ENCODE measurements around the gene FRRS1.

DNA sequence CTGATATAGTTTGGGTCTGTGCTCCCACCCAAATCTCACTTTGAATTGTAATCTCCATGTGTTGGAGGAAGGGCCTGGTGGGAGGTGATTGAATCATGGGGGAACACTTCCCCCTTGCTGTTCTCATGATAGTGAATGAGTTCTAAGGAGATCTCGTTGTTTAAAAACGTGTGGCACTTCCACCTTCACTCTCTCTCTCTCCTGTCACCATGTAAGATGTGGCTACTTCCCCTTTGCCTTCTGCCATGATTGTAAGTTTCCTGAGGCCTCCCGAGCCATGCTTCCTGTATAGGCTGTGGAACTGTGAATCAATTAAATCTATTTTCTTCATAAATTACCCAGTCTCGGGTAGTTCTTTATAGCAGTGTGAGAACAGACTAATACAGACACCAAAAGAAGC lies 40.4 kb downstream of the FRRS1 start:
- TF ChIP-seq, protein P1, sequence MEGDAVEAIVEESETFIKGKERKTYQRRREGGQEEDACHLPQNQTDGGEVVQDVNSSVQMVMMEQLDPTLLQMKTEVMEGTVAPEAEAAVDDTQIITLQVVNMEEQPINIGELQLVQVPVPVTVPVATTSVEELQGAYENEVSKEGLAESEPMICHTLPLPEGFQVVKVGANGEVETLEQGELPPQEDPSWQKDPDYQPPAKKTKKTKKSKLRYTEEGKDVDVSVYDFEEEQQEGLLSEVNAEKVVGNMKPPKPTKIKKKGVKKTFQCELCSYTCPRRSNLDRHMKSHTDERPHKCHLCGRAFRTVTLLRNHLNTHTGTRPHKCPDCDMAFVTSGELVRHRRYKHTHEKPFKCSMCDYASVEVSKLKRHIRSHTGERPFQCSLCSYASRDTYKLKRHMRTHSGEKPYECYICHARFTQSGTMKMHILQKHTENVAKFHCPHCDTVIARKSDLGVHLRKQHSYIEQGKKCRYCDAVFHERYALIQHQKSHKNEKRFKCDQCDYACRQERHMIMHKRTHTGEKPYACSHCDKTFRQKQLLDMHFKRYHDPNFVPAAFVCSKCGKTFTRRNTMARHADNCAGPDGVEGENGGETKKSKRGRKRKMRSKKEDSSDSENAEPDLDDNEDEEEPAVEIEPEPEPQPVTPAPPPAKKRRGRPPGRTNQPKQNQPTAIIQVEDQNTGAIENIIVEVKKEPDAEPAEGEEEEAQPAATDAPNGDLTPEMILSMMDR (conservative IDR thresholded peaks at IDR 0.05; ENCODE audit: low read depth in 2 of 2), result no peak
- TF ChIP-seq, protein P2, sequence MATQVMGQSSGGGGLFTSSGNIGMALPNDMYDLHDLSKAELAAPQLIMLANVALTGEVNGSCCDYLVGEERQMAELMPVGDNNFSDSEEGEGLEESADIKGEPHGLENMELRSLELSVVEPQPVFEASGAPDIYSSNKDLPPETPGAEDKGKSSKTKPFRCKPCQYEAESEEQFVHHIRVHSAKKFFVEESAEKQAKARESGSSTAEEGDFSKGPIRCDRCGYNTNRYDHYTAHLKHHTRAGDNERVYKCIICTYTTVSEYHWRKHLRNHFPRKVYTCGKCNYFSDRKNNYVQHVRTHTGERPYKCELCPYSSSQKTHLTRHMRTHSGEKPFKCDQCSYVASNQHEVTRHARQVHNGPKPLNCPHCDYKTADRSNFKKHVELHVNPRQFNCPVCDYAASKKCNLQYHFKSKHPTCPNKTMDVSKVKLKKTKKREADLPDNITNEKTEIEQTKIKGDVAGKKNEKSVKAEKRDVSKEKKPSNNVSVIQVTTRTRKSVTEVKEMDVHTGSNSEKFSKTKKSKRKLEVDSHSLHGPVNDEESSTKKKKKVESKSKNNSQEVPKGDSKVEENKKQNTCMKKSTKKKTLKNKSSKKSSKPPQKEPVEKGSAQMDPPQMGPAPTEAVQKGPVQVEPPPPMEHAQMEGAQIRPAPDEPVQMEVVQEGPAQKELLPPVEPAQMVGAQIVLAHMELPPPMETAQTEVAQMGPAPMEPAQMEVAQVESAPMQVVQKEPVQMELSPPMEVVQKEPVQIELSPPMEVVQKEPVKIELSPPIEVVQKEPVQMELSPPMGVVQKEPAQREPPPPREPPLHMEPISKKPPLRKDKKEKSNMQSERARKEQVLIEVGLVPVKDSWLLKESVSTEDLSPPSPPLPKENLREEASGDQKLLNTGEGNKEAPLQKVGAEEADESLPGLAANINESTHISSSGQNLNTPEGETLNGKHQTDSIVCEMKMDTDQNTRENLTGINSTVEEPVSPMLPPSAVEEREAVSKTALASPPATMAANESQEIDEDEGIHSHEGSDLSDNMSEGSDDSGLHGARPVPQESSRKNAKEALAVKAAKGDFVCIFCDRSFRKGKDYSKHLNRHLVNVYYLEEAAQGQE (IDR thresholded peaks at IDR 0.05; ENCODE audit: unreplicated experiment), result no peak
- TF ChIP-seq EZH2 (IDR thresholded peaks at IDR 0.05; ENCODE audit: low read depth, unreplicated experiment) (no peak), STAT1 (IDR thresholded peaks at IDR 0.05; ENCODE audit: unreplicated experiment) (no peak), EZH2phosphoT487 (IDR thresholded peaks at IDR 0.05; ENCODE audit: unreplicated experiment) (no peak), POLR2AphosphoS5 (IDR thresholded peaks at IDR 0.05; ENCODE audit: low read depth) (no peak), CREB1 (CRISPR knock-in tag; IDR thresholded peaks at IDR 0.05; ENCODE audit: low read depth) (no peak), ZNF114 (CRISPR knock-in tag; IDR thresholded peaks at IDR 0.05) (no peak), NANOG (IDR thresholded peaks at IDR 0.05; ENCODE audit: borderline replicate concordance) (no peak)
